Measurements from ENCODE around the gene UXS1.

The UXS1 gene

GRCh38 chr2:106147665-106148064, 46.4 kb downstream of the UXS1 start:
- TF ChIP-seq, protein P1, sequence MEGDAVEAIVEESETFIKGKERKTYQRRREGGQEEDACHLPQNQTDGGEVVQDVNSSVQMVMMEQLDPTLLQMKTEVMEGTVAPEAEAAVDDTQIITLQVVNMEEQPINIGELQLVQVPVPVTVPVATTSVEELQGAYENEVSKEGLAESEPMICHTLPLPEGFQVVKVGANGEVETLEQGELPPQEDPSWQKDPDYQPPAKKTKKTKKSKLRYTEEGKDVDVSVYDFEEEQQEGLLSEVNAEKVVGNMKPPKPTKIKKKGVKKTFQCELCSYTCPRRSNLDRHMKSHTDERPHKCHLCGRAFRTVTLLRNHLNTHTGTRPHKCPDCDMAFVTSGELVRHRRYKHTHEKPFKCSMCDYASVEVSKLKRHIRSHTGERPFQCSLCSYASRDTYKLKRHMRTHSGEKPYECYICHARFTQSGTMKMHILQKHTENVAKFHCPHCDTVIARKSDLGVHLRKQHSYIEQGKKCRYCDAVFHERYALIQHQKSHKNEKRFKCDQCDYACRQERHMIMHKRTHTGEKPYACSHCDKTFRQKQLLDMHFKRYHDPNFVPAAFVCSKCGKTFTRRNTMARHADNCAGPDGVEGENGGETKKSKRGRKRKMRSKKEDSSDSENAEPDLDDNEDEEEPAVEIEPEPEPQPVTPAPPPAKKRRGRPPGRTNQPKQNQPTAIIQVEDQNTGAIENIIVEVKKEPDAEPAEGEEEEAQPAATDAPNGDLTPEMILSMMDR (IDR thresholded peaks at IDR 0.05; ENCODE audit: low read depth, low read length), result no peak

GRCh38 chr2:106147159-106147558, 46.9 kb downstream of the UXS1 start:
- DNase-seq (ENCODE audit: extremely low read depth, low read depth), result peak; percentile 1
- TF ChIP-seq, protein P1 (IDR thresholded peaks at IDR 0.05; ENCODE audit: low read depth, low read length), result no peak

More at GRCh38 chr2:106147665-106148064, 46.4 kb downstream of the UXS1 start:
- DNase-seq (ENCODE audit: extremely low read depth, low read depth), result no peak

GRCh38 chr2:106144621-106145331, 49.3 kb downstream of the UXS1 start:
- TF ChIP-seq, protein P1 (IDR thresholded peaks at IDR 0.05; ENCODE audit: low read depth, low read length), result no peak
- DNase-seq (ENCODE audit: extremely low read depth, low read depth), result no peak

DNA sequence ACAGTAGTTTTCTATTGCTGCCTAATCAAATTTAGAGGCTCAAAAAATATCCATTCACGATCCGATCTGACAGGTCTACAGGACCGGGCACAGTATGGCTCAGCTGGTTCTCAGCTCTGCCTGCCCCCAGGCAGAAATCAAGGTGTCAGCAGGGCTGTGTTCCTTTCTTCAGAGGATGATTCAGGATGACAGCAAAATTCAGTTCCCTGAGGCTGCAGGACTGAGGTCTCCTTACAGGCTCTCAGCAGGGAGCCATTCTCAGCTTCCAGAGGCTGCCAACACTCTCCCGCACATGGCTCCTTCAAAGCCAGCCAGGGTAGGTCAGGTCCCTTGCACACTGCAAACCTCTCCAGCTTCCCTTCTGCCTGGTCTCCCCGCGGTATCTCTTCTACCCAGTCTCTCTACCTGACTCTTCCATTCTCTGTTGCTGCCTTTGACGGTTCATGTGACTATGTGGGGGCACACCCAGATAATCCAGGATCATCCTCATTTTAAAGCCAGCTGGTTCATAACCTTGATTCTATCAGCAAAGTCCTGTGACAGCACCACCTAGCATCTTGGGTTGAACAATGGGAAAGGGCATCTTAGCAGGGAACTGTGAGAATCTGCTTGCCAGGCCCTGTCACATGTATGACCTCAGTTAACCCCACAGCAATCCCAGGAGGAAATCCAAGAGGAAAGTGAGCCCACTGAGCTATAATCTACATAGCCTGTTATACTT, 50.4 kb downstream of the UXS1 start:
- TF ChIP-seq, protein P1 (IDR thresholded peaks at IDR 0.05; ENCODE audit: low read depth, low read length), result no peak
- DNase-seq (ENCODE audit: extremely low read depth, low read depth), result no peak

DNA sequence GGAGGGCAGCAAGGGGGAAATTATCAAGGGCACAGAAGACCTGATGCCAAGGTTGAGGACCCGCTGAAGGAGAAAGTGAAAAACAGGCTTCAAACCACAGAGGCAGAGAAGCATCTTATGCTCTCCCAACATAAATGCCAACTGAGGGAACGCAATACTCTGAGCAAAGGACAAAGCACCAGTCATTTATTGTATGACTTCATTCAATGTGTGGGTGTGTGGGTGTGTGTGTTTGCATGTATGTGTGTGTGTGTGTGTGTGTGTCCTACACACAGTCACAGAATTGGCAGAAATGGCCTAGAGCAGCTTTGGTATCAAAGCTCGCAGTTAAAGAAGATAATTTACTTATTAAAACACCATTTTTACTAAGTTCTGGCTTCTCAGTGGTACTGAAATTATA, 51.4 kb downstream of the UXS1 start:
- TF ChIP-seq, protein P1 (IDR thresholded peaks at IDR 0.05; ENCODE audit: low read depth, low read length), result no peak
- DNase-seq (ENCODE audit: extremely low read depth, low read depth), result no peak

DNA sequence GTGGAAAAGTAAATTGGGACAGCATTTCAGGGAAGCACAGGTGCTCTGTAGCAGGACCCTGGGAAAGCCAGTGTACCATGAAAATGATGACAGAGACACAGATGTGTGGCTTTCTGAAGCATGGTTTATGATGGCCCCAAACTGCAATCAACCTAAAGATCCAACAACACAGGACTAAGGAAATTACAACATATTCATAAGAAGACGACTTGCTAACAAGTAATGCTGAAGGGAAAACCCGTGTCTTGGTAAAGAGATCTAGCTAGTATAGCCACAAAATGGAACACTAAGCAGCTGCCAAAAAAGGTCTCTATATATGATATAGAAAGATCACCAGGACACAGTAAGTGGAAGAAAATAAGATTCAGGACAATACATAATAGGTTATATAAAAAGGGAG, 53.2 kb downstream of the UXS1 start:
- TF ChIP-seq, protein P1 (IDR thresholded peaks at IDR 0.05; ENCODE audit: low read depth, low read length), result no peak
- no peak for DNase-seq (ENCODE audit: extremely low read depth, low read depth)

DNA sequence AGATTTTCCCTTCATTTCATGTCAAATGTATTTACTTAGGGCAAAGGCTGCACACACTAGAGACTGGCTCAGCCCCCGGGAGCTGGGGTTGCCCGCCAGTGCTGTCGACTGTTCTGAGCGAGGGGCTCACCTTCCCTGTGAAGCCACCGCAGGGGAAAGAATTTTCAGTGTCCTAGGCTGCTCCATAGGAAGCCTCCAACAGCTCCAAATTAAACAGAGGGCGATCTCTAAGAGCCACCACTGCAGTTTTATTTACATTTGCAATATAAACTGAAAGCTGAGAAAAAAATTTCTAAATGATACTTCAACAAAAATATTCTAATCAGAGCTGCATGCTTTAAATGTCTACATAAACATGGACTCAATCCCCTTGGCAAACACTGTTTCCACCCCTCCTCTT, 54.0 kb downstream of the UXS1 start:
- DNase-seq (ENCODE audit: extremely low read depth, low read depth), result no peak
- TF ChIP-seq, protein P1 (IDR thresholded peaks at IDR 0.05; ENCODE audit: low read depth, low read length), result no peak
